Activated effector memory CD4-positive, alpha-beta T cell treated with anti-CD3 and anti-CD28 coated beads, Interleukin-2, amount 50 U/mL, for 16 hours (primary cell): Measurements from ENCODE around the gene ZMAT5.

ENCODE experiments used
- DNase-seq: peaks from one replicate; pipeline ENCODE4 v3.0.0-alpha.2; 2020

Gene ZMAT5

GRCh38 chr22:29704528-29705285, 62.1 kb downstream of the ZMAT5 start:
- no peak for DNase-seq

- DNase-seq: no peak
Measured at GRCh38 chr22:29703569-29704195, 63.1 kb downstream of the ZMAT5 start.

GRCh38 chr22:29702931-29703501, 63.8 kb downstream of the ZMAT5 start:
- DNase-seq: no peak

GRCh38 chr22:29702000-29702930, 64.5 kb downstream of the ZMAT5 start:
- DNase-seq: no peak

GRCh38 chr22:29701155-29701999, 65.4 kb downstream of the ZMAT5 start:
- DNase-seq: no peak

GRCh38 chr22:29700900-29701154, 66.0 kb downstream of the ZMAT5 start:
- DNase-seq: no peak

- no peak for DNase-seq
Measured at GRCh38 chr22:29700206-29700899, 66.5 kb downstream of the ZMAT5 start.

- no peak for DNase-seq
Measured at GRCh38 chr22:29697853-29698598, 68.8 kb downstream of the ZMAT5 start.

GRCh38 chr22:29695129-29695926, 71.5 kb downstream of the ZMAT5 start:
- DNase-seq: no peak

GRCh38 chr22:29693671-29694070, 73.1 kb downstream of the ZMAT5 start:
- no peak for DNase-seq

GRCh38 chr22:29693161-29693560, 73.6 kb downstream of the ZMAT5 start:
- no peak for DNase-seq

GRCh38 chr22:29692327-29692640, 74.5 kb downstream of the ZMAT5 start:
- DNase-seq: no peak

- DNase-seq: no peak
Measured at GRCh38 chr22:29691636-29692326, 75.0 kb downstream of the ZMAT5 start.

- no peak for DNase-seq
Measured at GRCh38 chr22:29690476-29690875, 76.3 kb downstream of the ZMAT5 start.

- peak; percentile 74 for DNase-seq
Measured at GRCh38 chr22:29689880-29690213, 77.0 kb downstream of the ZMAT5 start.

- DNase-seq: no peak
Measured at GRCh38 chr22:29689206-29689879, 77.5 kb downstream of the ZMAT5 start.

- DNase-seq: no peak
Measured at GRCh38 chr22:29684244-29684643, 82.6 kb downstream of the ZMAT5 start.

- DNase-seq: no peak
Measured at GRCh38 chr22:29683536-29683935, 83.3 kb downstream of the ZMAT5 start.
